H1 (cell line): ENCODE measurements around the gene PSMD7. TPM values are rescaled to one million over a fixed set of nuclear protein-coding genes. Genes with fewer than 3 reads are reported as not detected.

Experiments
- CTCF ChIA-PET: fragments of 300-600 bp; sonication (Branson Sonifier 250); formaldehyde crosslinking; loops from one replicate; lab custom pipeline; 2021; ENCODE audit not compliant: partially characterized antibody; lab: Charles Lee
- POLR2A ChIA-PET: fragments of 300-600 bp; sonication (Branson Sonifier 250); formaldehyde crosslinking; loops from one replicate; lab custom pipeline; 2021; ENCODE audit warnings: inconsistent platforms; ENCODE audit not compliant: partially characterized antibody; lab: Charles Lee
- DNase-seq, 2 experiments: peaks; one replicate each; pipeline versions ENCODE4 v3.0.0 to v3.0.0-alpha.2; 2010 to 2022; ENCODE audit warnings: low spot score in 2 of 2, low read depth in 1 of 2, mixed read lengths in 1 of 2
- FAIRE-seq: peaks from 2 replicates; lab custom pipeline; 2011; peaks lifted over from hg19 to GRCh38; lab: Jason Lieb, UNC
- H2AFZ ChIP-seq: 2 replicates; pipeline ENCODE4 v1.8.1; 2012; ENCODE audit warnings: low read length, inconsistent platforms
- H2AK5ac ChIP-seq: 2 replicates; pipeline ENCODE4 v1.6.1; 2013; ENCODE audit warnings: low read depth, low read length
- H2BK120ac ChIP-seq: replicated peaks from 2 replicates; pipeline ENCODE3; 2013; ENCODE audit warnings: low read depth, low read length, inconsistent platforms
- H2BK12ac ChIP-seq: 2 replicates; pipeline ENCODE4 v1.6.1; 2013; ENCODE audit warnings: low read depth, low read length
- H2BK15ac ChIP-seq: 2 replicates; pipeline ENCODE4 v1.6.1; 2013; ENCODE audit warnings: low read length
- H2BK20ac ChIP-seq: 2 replicates; pipeline ENCODE4 v1.6.1; 2013; ENCODE audit warnings: low read length
- H2BK5ac ChIP-seq: 2 replicates; pipeline ENCODE4 v1.6.1; 2013; ENCODE audit warnings: low read depth, low read length
- H3K14ac ChIP-seq: 2 replicates; pipeline ENCODE4 v1.6.1; 2013; ENCODE audit warnings: inconsistent platforms; ENCODE audit not compliant: insufficient read length
- H3K18ac ChIP-seq: 2 replicates; pipeline ENCODE4 v1.6.1; 2013; ENCODE audit warnings: low read length; ENCODE audit errors: extremely low read depth
- H3K23ac ChIP-seq: 2 replicates; pipeline ENCODE4 v1.6.1; 2013; ENCODE audit warnings: inconsistent platforms; ENCODE audit not compliant: insufficient read length
- H3K23me2 ChIP-seq: 2 replicates; pipeline ENCODE4 v1.6.1; 2013; ENCODE audit warnings: low read depth, low read length
- H3K27ac ChIP-seq: 2 replicates; pipeline ENCODE4 v1.6.1; 2011; ENCODE audit warnings: low read depth, low read length, inconsistent platforms
- H3K27me3 ChIP-seq, 4 experiments: replicated peaks in 1 of 4; 1 replicate in 1 of 4; 2 replicates in 3 of 4; pipeline versions ENCODE4 v1.6.1 to v1.8.1; 2011 to 2013; ENCODE audit warnings: low read length in 3 of 4, mild to moderate bottlenecking in 3 of 4, inconsistent platforms in 2 of 4, mixed read lengths in 2 of 4, moderate library complexity in 1 of 4; ENCODE audit not compliant: control insufficient read depth in 3 of 4, insufficient read depth in 3 of 4; ENCODE audit errors: extremely low read depth in 1 of 4
- H3K36me3 ChIP-seq, 4 experiments: 2 replicates each; pipeline versions ENCODE4 v1.6.1 to v1.8.1; 2011 to 2013; ENCODE audit warnings: mild to moderate bottlenecking in 4 of 4, low read length in 3 of 4, moderate library complexity in 2 of 4, control low read depth in 1 of 4, inconsistent platforms in 1 of 4; ENCODE audit not compliant: insufficient read depth in 4 of 4, control insufficient read depth in 2 of 4
- H3K4ac ChIP-seq: replicated peaks from 2 replicates; pipeline ENCODE3; 2013; ENCODE audit warnings: low read length, low read depth, mixed read lengths, inconsistent platforms; ENCODE audit not compliant: insufficient read length
- H3K4me1 ChIP-seq, 4 experiments: replicated peaks in 1 of 4; 1 replicate in 1 of 4; 2 replicates in 3 of 4; pipeline versions ENCODE4 v1.6.1 to v1.8.1; 2011 to 2013; ENCODE audit warnings: low read length in 3 of 4, inconsistent platforms in 2 of 4, mixed read lengths in 1 of 4; ENCODE audit not compliant: insufficient read depth in 4 of 4, control insufficient read depth in 3 of 4
- H3K4me2 ChIP-seq, 2 experiments: 2 replicates each; pipeline versions ENCODE4 v1.6.1 to v1.8.1; 2011 to 2013; ENCODE audit warnings: low read depth in 2 of 2, low read length in 2 of 2, control low read depth in 1 of 2, inconsistent platforms in 1 of 2, mild to moderate bottlenecking in 1 of 2; ENCODE audit not compliant: insufficient read depth in 1 of 2
- H3K4me3 ChIP-seq, 4 experiments: fragments of 200-600, 300-600 bp in 1 of 4; sonication (generic), shearing (Covaris generic), sonication (Bioruptor Twin) in 1 of 4; 2 replicates each; pipeline versions ENCODE4 v1.5.1 to v1.8.1; 2011 to 2016; ENCODE audit warnings: low read length in 4 of 4, low read depth in 3 of 4, control low read depth in 2 of 4, inconsistent platforms in 2 of 4, mild to moderate bottlenecking in 2 of 4, mixed read lengths in 1 of 4, moderate library complexity in 1 of 4; ENCODE audit not compliant: insufficient read depth in 2 of 4; ENCODE audit errors: extremely low read depth in 1 of 4
- H3K56ac ChIP-seq: replicated peaks from 2 replicates; pipeline ENCODE3; 2013; ENCODE audit warnings: low read depth, mild to moderate bottlenecking, mixed read lengths, low read length, inconsistent platforms; ENCODE audit not compliant: insufficient read length
- H3K79me1 ChIP-seq: 2 replicates; pipeline ENCODE4 v1.6.1; 2013; ENCODE audit warnings: low read depth, low read length, control low read depth
- H3K79me2 ChIP-seq, 2 experiments: 2 replicates each; pipeline versions ENCODE4 v1.6.1 to v1.8.1; 2012 to 2013; ENCODE audit warnings: low read length in 2 of 2, mild to moderate bottlenecking in 2 of 2, inconsistent platforms in 1 of 2; ENCODE audit not compliant: insufficient read depth in 2 of 2, control insufficient read depth in 1 of 2
- H3K9ac ChIP-seq, 4 experiments: replicated peaks in 1 of 4; 1 replicate in 1 of 4; 2 replicates in 3 of 4; pipeline versions ENCODE4 v1.6.1 to v1.8.1; 2011 to 2013; ENCODE audit warnings: low read depth in 3 of 4, low read length in 3 of 4, control low read depth in 2 of 4, mild to moderate bottlenecking in 2 of 4, moderate library complexity in 2 of 4, inconsistent platforms in 1 of 4; ENCODE audit errors: extremely low read depth in 1 of 4
- H3K9me3 ChIP-seq, 2 experiments: 2 replicates each; pipeline versions ENCODE4 v1.6.1 to v1.8.1; 2012 to 2013; ENCODE audit warnings: mild to moderate bottlenecking in 2 of 2, moderate library complexity in 2 of 2, control low read depth in 1 of 2, inconsistent platforms in 1 of 2, low read depth in 1 of 2, low read length in 1 of 2, mixed read lengths in 1 of 2; ENCODE audit not compliant: insufficient read depth in 2 of 2
- H4K20me1 ChIP-seq, 2 experiments: replicated peaks in 1 of 2; 2 replicates each; pipeline versions ENCODE3 to v1.8.1; 2011 to 2013; ENCODE audit warnings: inconsistent platforms in 2 of 2, low read length in 2 of 2, mild to moderate bottlenecking in 1 of 2; ENCODE audit not compliant: insufficient read depth in 2 of 2, control insufficient read depth in 1 of 2
- H4K5ac ChIP-seq: 2 replicates; pipeline ENCODE4 v1.6.1; 2013; ENCODE audit warnings: low read length, low read depth, mixed read lengths, inconsistent platforms; ENCODE audit not compliant: insufficient read length
- H4K8ac ChIP-seq: 2 replicates; pipeline ENCODE4 v1.8.0; 2013; ENCODE audit warnings: mild to moderate bottlenecking, moderate library complexity, low read length, inconsistent platforms; ENCODE audit not compliant: insufficient read depth; ENCODE audit errors: extremely low read depth
- H4K91ac ChIP-seq: replicated peaks from 2 replicates; pipeline ENCODE3; 2013; ENCODE audit warnings: low read length, mixed read lengths, inconsistent platforms; ENCODE audit not compliant: insufficient read length
- ATF3 ChIP-seq: IDR thresholded peaks from 2 replicates; pipeline ENCODE4 v1.6.1; 2011; ENCODE audit warnings: low read depth, mild to moderate bottlenecking, low read length; ENCODE audit not compliant: insufficient read depth
- YY1 ChIP-seq: IDR thresholded peaks from 2 replicates; pipeline ENCODE4 v1.6.1; 2011; ENCODE audit warnings: low read depth, mild to moderate bottlenecking, low read length
- WGBS, 2 experiments: shearing (Covaris generic) in 1 of 2; methylation state at CpG; one replicate each; pipeline versions ENCODE4 v1.1.6 to v1.1.7; 2013 to 2015; ENCODE audit warnings: low lambda C conversion rate in 2 of 2, mixed read lengths in 2 of 2, inconsistent platforms in 1 of 2, low coverage in 1 of 2, missing lambda C conversion rate in 1 of 2; ENCODE audit not compliant: insufficient replicate concordance in 2 of 2, insufficient coverage in 1 of 2, insufficient read length in 1 of 2; ENCODE audit errors: extremely low coverage in 1 of 2, missing lambda C conversion rate in 1 of 2; 5-methylcytosine and 5-hydroxymethylcytosine counted together
- polyA plus RNA-seq, 7 experiments: library from polyadenylated mRNA; depleted of rRNA in 3 of 7; stranded (reverse) in 5 of 7; unstranded in 2 of 7; fragments of >200 nt in 5 of 7; fragments of 200-250 nt in 2 of 7; gene quantifications; 1 replicate in 5 of 7; 2 replicates in 1 of 7; 4 replicates in 1 of 7; pipeline versions ENCODE4 v1.2.1 to v1.2.3, GENCODE V29; 2011 to 2013; ENCODE audit warnings: missing spikeins in 2 of 7, mixed read lengths in 2 of 7
- total RNA-seq: library from RNA; stranded (reverse); fragmentation: NEBNext Ultra II Directional; extraction: Animal tissue kit (Norgen Biotek cat#: 25700); gene quantifications from 2 replicates; pipeline ENCODE4 v1.2.1, GENCODE V29; 2021

The PSMD7 gene
- total and polyA plus RNA-seq, 2 of the 8 experiments (the other 6 are each of a cell fraction or from before 2014, with no cell fraction given): 91.1 to 148 TPM

- no peak overlapping the region for H2BK120ac ChIP-seq
- peaks cover 0 to 5% of the 10 kb centered on the region in 2 experiments; a peak in 1 of 4 replicates for H3K9me3 ChIP-seq
- H4K5ac ChIP-seq: no peak overlapping the region
- no peaks in the 10 kb centered on the region; a peak in 1 of 7 replicates for H3K4me1 ChIP-seq
- no peak overlapping the region for H2BK5ac ChIP-seq
- no peak overlapping the region for H3K4me3 ChIP-seq
- H3K4ac ChIP-seq: no peak overlapping the region
- no peak overlapping the region for H2AFZ ChIP-seq
- peaks cover 2% of the 10 kb centered on the region; the same call in 1 of the 2 replicates for H3K23me2 ChIP-seq
- peaks cover 0 to 1% of the 10 kb centered on the region in 2 experiments; a peak in 2 of 4 replicates for H3K79me2 ChIP-seq
- no peak overlapping the region for H3K23ac ChIP-seq
- no peak overlapping the region for H3K14ac ChIP-seq
- H4K20me1 ChIP-seq: no peaks in the 10 kb centered on the region
- DNase-seq: no peak
- H3K36me3 ChIP-seq: no peaks in the 10 kb centered on the region
- ChIA-PET CTCF (interaction anchor here (0.7 kb wide), 1 partner anchor 947 kb away, joined by 3 read pairs; no protein-coding TSS in a partner anchor), POLR2A (interaction anchor here (0.9 kb wide), 1 partner anchor 9 kb away, joined by 3 read pairs; no protein-coding TSS in a partner anchor)
- no peak overlapping the region for H3K18ac ChIP-seq
- H3K79me1 ChIP-seq: no peaks in the 10 kb centered on the region
- no peak overlapping the region for H4K91ac ChIP-seq
- no peak overlapping the region for H4K8ac ChIP-seq
- no peaks in the 10 kb centered on the region; a peak in 1 of 7 replicates for H3K27me3 ChIP-seq
- no peak overlapping the region for H2BK12ac ChIP-seq
- FAIRE-seq: no peak
- H2AK5ac ChIP-seq: no peak overlapping the region
- H3K9ac ChIP-seq: no peak overlapping the region
- no peak overlapping the region for H2BK20ac ChIP-seq
- H3K56ac ChIP-seq: no peak overlapping the region
- H3K27ac ChIP-seq: no peak overlapping the region
- no peak for TF ChIP-seq YY1
- TF ChIP-seq ATF3: no peak
- H2BK15ac ChIP-seq: no peak overlapping the region
- WGBS, 2 experiments: 87% methylated on average over 1 of the region's 1 CpG; no CpG with 5 or more reads in 1 of the 2 experiments
- H3K4me2 ChIP-seq: no peak overlapping the region
Observed at GRCh38 chr16:74291577-74292208, 4.9 kb upstream of the PSMD7 start.
